Measurements from ENCODE around the gene BLCAP. TPM values are rescaled to one million over a fixed set of nuclear protein-coding genes. Genes with fewer than 3 reads are reported as not detected.

Gene BLCAP
- total RNA-seq, 1 donor from 2014 or later: 36.3 TPM

DNA sequence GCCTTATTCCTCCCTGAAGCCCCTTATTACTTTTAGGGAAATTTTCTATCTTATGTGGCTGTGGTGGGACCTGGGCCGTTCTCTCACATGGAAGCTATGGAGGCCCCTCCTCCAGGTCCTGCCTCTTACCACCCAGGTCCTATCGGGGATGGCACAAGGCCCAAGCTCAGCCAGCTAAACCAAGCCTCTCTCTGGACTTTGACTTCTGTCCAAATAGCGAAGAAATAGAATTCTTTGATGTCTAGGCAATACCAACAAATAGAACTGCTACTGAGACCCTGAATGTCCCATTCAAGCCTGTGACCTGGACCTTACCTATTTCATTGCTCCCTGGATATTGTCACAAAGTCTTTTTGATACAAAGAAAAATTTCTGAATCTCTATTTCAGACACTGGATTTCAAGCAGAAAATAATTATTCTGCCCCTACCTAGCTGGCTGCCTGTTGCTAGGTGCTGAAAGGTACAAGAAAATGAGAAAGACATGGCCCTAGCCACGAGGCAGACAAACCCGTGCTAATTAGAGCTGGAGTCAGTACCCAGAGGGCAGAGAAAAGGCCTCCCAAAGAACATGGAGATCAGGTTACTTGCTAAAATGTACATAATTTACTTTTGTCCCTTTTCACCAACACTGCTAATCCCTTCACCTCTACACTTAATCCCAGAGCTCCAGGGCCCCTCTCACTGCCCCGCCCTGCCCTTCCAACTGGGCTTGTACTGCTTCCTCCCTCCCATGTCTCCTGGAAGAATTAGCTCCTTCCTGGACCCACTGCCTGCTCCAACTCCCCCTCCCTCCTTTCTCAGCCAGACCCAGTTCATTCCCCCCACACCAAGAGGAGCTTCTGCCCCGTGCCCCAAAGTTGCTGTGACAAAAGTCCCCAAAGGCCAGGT is 22.2 kb downstream of the BLCAP start:
- H3K27me3 ChIP-seq (ENCODE audit: control insufficient read depth, insufficient read depth, low read length): no peaks in the 10 kb centered on the region
- no peaks in the 10 kb centered on the region for H3K36me3 ChIP-seq (ENCODE audit: control insufficient read depth, insufficient read depth, low read length)
- no peak overlapping the region for H3K4me3 ChIP-seq (ENCODE audit: low read depth, low read length)
- no peak for DNase-seq (ENCODE audit: low read depth)
- TF ChIP-seq, protein P1, sequence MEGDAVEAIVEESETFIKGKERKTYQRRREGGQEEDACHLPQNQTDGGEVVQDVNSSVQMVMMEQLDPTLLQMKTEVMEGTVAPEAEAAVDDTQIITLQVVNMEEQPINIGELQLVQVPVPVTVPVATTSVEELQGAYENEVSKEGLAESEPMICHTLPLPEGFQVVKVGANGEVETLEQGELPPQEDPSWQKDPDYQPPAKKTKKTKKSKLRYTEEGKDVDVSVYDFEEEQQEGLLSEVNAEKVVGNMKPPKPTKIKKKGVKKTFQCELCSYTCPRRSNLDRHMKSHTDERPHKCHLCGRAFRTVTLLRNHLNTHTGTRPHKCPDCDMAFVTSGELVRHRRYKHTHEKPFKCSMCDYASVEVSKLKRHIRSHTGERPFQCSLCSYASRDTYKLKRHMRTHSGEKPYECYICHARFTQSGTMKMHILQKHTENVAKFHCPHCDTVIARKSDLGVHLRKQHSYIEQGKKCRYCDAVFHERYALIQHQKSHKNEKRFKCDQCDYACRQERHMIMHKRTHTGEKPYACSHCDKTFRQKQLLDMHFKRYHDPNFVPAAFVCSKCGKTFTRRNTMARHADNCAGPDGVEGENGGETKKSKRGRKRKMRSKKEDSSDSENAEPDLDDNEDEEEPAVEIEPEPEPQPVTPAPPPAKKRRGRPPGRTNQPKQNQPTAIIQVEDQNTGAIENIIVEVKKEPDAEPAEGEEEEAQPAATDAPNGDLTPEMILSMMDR (IDR thresholded peaks at IDR 0.05; ENCODE audit: insufficient read depth, low read length, poor library complexity, severe bottlenecking): no peak

DNA sequence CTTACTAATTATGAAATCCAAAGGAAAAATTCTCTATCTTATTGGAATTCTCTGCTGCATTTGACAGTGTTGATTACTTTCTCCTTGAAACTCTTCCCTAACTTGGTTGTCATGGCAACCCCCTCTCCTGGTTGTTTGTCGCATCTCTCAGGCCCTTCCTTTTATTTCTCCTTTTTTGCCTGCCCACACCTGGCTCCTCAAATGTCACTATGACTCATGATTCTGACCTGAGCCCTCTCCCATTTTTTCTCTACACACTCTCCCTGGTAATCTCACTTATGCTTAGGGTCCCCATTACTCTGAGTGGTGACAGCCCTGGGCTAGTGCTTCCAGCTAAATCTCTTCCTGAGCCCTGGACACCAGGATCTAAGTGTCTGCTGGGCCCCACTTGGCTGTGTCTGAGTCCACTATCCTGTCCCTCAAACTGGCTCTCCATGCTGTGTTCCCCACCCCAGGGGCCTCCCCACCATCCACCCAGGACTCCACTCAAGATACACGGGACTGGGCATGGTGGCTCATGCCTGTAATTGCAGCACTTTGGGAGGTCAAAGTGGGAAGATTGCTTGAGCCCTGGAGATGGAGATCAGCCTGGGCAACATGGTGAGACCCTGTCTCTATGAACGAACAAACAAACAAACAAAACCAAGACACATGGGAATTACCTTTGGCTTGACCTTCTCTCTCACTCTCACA is 23.1 kb downstream of the BLCAP start:
- Histone ChIP-seq H3K27me3 (ENCODE audit: control insufficient read depth, insufficient read depth, low read length) (no peaks in the 10 kb centered on the region), H3K36me3 (ENCODE audit: control insufficient read depth, insufficient read depth, low read length) (no peaks in the 10 kb centered on the region), H3K4me3 (ENCODE audit: low read depth, low read length) (no peak overlapping the region)
- no peak for DNase-seq (ENCODE audit: low read depth)
- TF ChIP-seq, protein P1 (IDR thresholded peaks at IDR 0.05; ENCODE audit: insufficient read depth, low read length, poor library complexity, severe bottlenecking): no peak

DNA sequence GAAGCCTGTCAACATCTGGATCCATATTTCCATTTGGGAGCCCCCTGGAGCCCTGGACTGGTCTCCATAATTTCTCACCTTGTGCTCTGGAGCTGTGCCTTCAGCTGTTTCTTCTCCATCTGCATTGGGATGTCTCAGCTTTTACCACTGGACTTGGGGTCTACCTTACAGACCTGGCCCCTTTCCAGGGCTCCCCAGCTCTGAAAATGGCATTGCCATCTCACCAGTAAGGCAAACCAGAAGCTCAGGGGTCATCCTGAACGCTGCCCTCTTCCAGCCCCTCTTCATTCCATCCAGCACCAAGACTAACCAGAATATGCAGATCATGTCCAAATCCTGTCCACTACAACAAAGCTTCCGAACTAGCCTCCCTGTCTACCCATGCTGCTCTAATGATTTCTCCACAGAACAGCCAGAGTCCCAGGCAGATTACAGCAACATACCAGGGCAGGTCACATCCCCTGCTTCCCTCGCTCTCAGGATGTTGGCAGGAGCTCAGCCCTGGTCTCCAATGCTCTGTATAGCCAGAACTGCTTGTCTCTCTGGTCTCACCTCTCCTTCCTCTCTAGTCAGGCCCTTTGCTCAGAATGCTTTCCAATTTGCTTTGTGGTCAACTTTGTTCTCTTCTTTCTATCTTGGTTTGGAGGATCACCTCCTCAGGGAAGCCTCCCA is 24.3 kb downstream of the BLCAP start:
- TF ChIP-seq, protein P1 (IDR thresholded peaks at IDR 0.05; ENCODE audit: insufficient read depth, low read length, poor library complexity, severe bottlenecking): no peak
- H3K27me3 ChIP-seq (ENCODE audit: control insufficient read depth, insufficient read depth, low read length): no peaks in the 10 kb centered on the region
- no peak overlapping the region for H3K4me3 ChIP-seq (ENCODE audit: low read depth, low read length)
- no peaks in the 10 kb centered on the region for H3K36me3 ChIP-seq (ENCODE audit: control insufficient read depth, insufficient read depth, low read length)
- no peak for DNase-seq (ENCODE audit: low read depth)

DNA sequence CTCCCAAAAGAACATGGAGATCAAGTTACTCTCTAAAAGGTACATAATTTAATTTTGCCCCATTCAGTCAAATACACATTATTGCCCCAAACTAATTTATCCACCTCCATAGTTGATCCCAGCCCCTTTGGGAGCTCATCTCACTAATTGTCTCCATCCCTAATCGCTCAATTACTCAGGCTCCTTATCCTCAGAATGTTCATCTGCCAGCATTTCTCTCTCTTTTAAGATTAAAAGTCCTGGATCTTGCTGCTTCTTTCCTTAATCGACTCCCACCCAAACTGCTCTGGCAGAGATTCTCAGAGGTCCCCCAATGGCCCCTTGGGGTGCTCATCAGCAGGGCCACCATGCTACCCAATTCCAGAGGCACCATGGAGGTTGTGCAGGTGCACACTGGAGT is 25.0 kb downstream of the BLCAP start:
- Histone ChIP-seq H3K4me3 (ENCODE audit: low read depth, low read length) (no peak overlapping the region), H3K36me3 (ENCODE audit: control insufficient read depth, insufficient read depth, low read length) (no peaks in the 10 kb centered on the region), H3K27me3 (ENCODE audit: control insufficient read depth, insufficient read depth, low read length) (no peaks in the 10 kb centered on the region)
- TF ChIP-seq, protein P1 (IDR thresholded peaks at IDR 0.05; ENCODE audit: insufficient read depth, low read length, poor library complexity, severe bottlenecking): no peak
- no peak for DNase-seq (ENCODE audit: low read depth)

DNA sequence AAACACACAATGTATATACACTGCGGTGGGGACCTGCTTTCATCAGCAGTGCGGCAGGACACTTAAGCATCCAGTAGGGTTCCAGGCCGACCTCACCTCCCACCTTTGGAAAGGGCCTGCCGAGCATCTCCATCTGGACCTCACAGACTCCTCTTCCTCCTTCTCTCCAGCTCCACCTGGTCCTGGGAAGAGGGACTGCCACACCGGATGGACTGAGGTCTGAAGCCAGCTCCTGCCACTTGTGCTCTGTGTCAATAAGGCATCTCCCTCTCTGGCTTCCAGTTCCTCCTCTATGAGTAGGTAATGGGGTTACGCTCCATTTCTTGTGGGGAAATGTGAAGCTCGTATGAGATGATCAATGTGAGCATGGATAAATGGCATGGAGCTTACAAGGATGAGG is 25.7 kb downstream of the BLCAP start:
- DNase-seq (ENCODE audit: low read depth): no peak
- TF ChIP-seq, protein P1 (IDR thresholded peaks at IDR 0.05; ENCODE audit: insufficient read depth, low read length, poor library complexity, severe bottlenecking): no peak
- Histone ChIP-seq H3K4me3 (ENCODE audit: low read depth, low read length) (no peak overlapping the region), H3K36me3 (ENCODE audit: control insufficient read depth, insufficient read depth, low read length) (no peaks in the 10 kb centered on the region), H3K27me3 (ENCODE audit: control insufficient read depth, insufficient read depth, low read length) (no peaks in the 10 kb centered on the region)
